ENCODE measurements around the gene CACNB4. TPM values are rescaled to one million over a fixed set of nuclear protein-coding genes. Genes with fewer than 3 reads are reported as not detected.

The CACNB4 gene
- total RNA-seq, 1 experiment from 2014 or later, result 2.0 TPM

GRCh38 chr2:152115952-152116351, 17.1 kb upstream of the CACNB4 start:
- ATAC-seq, result peak; percentile 65; the same call in 1 of the 2 replicates
- Histone ChIP-seq H3K27me3 (ENCODE audit: insufficient read depth, low read length) (no peaks in the 10 kb centered on the region), H3K27ac (ENCODE audit: low read depth, low read length) (no peak overlapping the region), H3K36me3 (ENCODE audit: control insufficient read depth in 1 of 2, insufficient read depth in 2 of 2, low read length in 2 of 2) (no peaks in the 10 kb centered on the region), H3K9ac (ENCODE audit: low read length) (no peak overlapping the region), H3K4me2 (ENCODE audit: low read length) (no peak overlapping the region), H2AFZ (ENCODE audit: low read depth, low read length, poor library complexity, severe bottlenecking) (no peak overlapping the region), H3K79me2 (ENCODE audit: insufficient read depth, low read length) (no peaks in the 10 kb centered on the region), H3K9me3 (ENCODE audit: control insufficient read depth in 1 of 2, insufficient read depth in 1 of 2, low read depth in 1 of 2, low read length in 2 of 2) (no peaks in the 10 kb centered on the region), H3K4me3 (replicated peaks in 1 of 2; ENCODE audit: low read depth in 1 of 2, low read length in 2 of 2) (no peak overlapping the region), H3K9me2 (ENCODE audit: insufficient read depth) (no peaks in the 10 kb centered on the region), H4K20me1 (ENCODE audit: insufficient read depth) (no peaks in the 10 kb centered on the region), H3K4me1 (ENCODE audit: control insufficient read depth in 1 of 2, insufficient read depth in 2 of 2, low read length in 2 of 2) (no peaks in the 10 kb centered on the region)
- CTCF ChIA-PET, result interaction anchor here (0.8 kb wide), 1 partner anchor 79 kb away, joined by 4 read pairs; no protein-coding TSS in a partner anchor
- no TSS peak for BruUV-seq (replicated peaks)
- no peak for DNase-seq (ENCODE audit: low read depth, low spot score)
- intact Hi-C loops (cut with micrococcal nuclease), result no loop called here
- POLR2A ChIA-PET, result no interaction called here
- no peak for TF ChIP-seq JUND (IDR thresholded peaks at IDR 0.05)
- no peak for TF ChIP-seq ATF3 (IDR thresholded peaks at IDR 0.05)
- TF ChIP-seq ELF1 (IDR thresholded peaks at IDR 0.05; ENCODE audit: borderline replicate concordance, low read depth), result no peak
- no peak for TF ChIP-seq EZH2 (IDR thresholded peaks at IDR 0.05)
- TF ChIP-seq CTCF (IDR thresholded peaks at IDR 0.05 in 2 of 3, conservative IDR thresholded peaks at IDR 0.05 in 1 of 3; ENCODE audit: borderline replicate concordance in 1 of 3, insufficient read depth in 1 of 3, low read depth in 2 of 3, low read length in 2 of 3), result peak in 2 of 3 experiments; percentile 23 to 26; a peak in 3 of 6 replicates
- no peak for TF ChIP-seq FOSL1 (IDR thresholded peaks at IDR 0.05; ENCODE audit: low read depth)
- no peak for TF ChIP-seq EZH2phosphoT487 (IDR thresholded peaks at IDR 0.05; ENCODE audit: borderline replicate concordance)
- RAD21 ChIA-PET (ENCODE audit: low non-redundant PET in 1 of 2, low total read pairs in 2 of 2, uncharacterized antibody in 2 of 2, unreplicated experiment in 2 of 2), result no interaction called here

GRCh38 chr2:152114366-152114765, 15.5 kb upstream of the CACNB4 start:
- ChIA-PET POLR2A (no interaction called here), RAD21 (ENCODE audit: low non-redundant PET in 1 of 2, low total read pairs in 2 of 2, uncharacterized antibody in 2 of 2, unreplicated experiment in 2 of 2) (no interaction called here), CTCF (no interaction called here)
- no peaks in the 10 kb centered on the region for H3K79me2 ChIP-seq (ENCODE audit: insufficient read depth, low read length)
- H3K9me2 ChIP-seq (ENCODE audit: insufficient read depth), result no peaks in the 10 kb centered on the region
- no TSS peak for BruUV-seq (replicated peaks)
- H3K27me3 ChIP-seq (ENCODE audit: insufficient read depth, low read length), result no peaks in the 10 kb centered on the region
- H3K27ac ChIP-seq (ENCODE audit: low read depth, low read length), result no peak overlapping the region
- no peak overlapping the region for H3K9ac ChIP-seq (ENCODE audit: low read length)
- no peak overlapping the region for H3K4me2 ChIP-seq (ENCODE audit: low read length)
- TF ChIP-seq MAX (IDR thresholded peaks at IDR 0.05), result no peak
- no peak for TF ChIP-seq RAD21 (IDR thresholded peaks at IDR 0.05; ENCODE audit: low read depth)
- no peak for TF ChIP-seq SRF (IDR thresholded peaks at IDR 0.05; ENCODE audit: low read depth)
- TF ChIP-seq POLR2AphosphoS5 (IDR thresholded peaks at IDR 0.05; ENCODE audit: low read depth, low read length), result no peak
- TF ChIP-seq YY1 (IDR thresholded peaks at IDR 0.05; ENCODE audit: extremely low read depth, insufficient replicate concordance, low read depth, low read length), result no peak
- TF ChIP-seq SIN3A (IDR thresholded peaks at IDR 0.05; ENCODE audit: low read depth), result no peak
- TF ChIP-seq ZBTB33 (IDR thresholded peaks at IDR 0.05; ENCODE audit: extremely low read depth, insufficient replicate concordance, low read length), result no peak
- intact Hi-C loops (cut with micrococcal nuclease), result no loop called here
- H4K20me1 ChIP-seq (ENCODE audit: insufficient read depth), result no peaks in the 10 kb centered on the region
- no peak overlapping the region for H3K4me3 ChIP-seq (replicated peaks in 1 of 2; ENCODE audit: low read depth in 1 of 2, low read length in 2 of 2)
- H3K9me3 ChIP-seq (ENCODE audit: control insufficient read depth in 1 of 2, insufficient read depth in 1 of 2, low read depth in 1 of 2, low read length in 2 of 2), result no peaks in the 10 kb centered on the region
- ATAC-seq, result no peak
- no peak for DNase-seq (ENCODE audit: low read depth, low spot score)
- H3K36me3 ChIP-seq (ENCODE audit: control insufficient read depth in 1 of 2, insufficient read depth in 2 of 2, low read length in 2 of 2), result no peaks in the 10 kb centered on the region
- H3K4me1 ChIP-seq (ENCODE audit: control insufficient read depth in 1 of 2, insufficient read depth in 2 of 2, low read length in 2 of 2), result peaks cover 4 to 6% of the 10 kb centered on the region in 2 experiments; a peak in 3 of 4 replicates
- H2AFZ ChIP-seq (ENCODE audit: low read depth, low read length, poor library complexity, severe bottlenecking), result no peak overlapping the region

Measured in HCT116 (cell line).